HG03575 (cell line): Measurements from ENCODE around the gene RAPGEF5.

Source experiments
- ATAC-seq: cut with Tn5 transposase; IDR thresholded peaks from one replicate; pipeline ENCODE4 v1.9.1; 2021; ENCODE audit not compliant: unreplicated experiment, insufficient number of reproducible peaks, low FRiP score; ENCODE audit errors: extremely low read depth

Gene RAPGEF5

DNA sequence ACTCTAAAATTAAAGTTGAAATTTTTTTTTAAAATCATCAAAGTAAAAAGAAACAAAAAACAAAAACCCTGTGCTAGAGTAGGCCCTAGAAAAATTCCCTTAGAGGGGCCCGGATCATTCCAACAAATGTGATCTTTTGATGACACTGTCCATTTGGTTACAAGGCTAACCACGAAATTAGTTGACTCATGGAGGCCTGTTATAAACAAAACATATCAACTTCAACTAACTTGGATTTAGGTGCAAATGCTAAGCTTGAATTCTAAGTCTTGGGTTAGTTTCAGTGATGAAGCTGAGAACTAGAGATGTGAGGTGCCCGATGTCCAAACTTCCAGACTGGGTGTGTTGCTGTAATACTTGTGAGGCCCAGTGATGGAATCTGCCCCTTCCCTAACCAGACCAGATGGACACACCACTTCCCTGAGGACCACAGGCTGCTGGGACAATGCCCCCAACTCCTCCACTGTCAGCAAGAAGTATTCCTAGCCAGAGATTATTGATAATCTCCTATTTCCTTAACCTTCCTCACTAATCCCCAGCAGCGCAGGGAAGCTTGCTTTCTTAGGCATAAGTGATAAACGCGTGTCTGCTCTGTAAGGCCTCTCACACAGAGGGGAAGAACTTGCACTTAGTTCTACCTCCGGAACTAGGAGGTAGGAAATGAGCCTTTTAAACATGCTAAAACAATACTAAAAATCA, 108.7 kb downstream of the RAPGEF5 start:
- ATAC-seq: no peak

DNA sequence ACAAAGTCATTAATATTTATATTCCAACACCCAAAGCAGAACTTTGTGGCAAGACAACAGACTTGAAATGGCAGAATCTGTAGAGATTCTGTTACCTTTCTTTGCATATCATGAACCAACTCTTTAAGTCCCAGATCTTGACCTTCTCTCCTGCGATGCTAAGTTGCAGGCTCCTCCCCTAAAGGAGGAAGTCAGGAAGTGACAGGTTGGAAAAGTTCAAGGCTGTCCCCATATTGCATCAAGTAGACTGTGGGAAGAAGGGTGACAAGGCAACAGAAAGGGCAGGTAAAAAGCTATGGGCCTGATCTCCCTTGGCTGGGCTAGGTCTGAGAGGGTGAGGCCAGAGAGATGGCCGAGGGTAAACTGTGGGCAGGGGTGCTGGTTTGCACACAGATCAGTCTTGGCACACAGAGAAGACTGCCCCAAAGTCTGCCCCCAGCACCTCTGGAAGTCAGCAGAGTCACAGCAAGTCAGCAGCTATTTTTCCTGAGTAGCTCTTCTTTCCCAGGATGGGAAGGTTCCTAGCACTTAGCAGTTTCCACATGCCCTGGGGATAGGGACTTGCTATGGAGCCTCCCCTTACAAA, 115.1 kb downstream of the RAPGEF5 start:
- no peak for ATAC-seq

DNA sequence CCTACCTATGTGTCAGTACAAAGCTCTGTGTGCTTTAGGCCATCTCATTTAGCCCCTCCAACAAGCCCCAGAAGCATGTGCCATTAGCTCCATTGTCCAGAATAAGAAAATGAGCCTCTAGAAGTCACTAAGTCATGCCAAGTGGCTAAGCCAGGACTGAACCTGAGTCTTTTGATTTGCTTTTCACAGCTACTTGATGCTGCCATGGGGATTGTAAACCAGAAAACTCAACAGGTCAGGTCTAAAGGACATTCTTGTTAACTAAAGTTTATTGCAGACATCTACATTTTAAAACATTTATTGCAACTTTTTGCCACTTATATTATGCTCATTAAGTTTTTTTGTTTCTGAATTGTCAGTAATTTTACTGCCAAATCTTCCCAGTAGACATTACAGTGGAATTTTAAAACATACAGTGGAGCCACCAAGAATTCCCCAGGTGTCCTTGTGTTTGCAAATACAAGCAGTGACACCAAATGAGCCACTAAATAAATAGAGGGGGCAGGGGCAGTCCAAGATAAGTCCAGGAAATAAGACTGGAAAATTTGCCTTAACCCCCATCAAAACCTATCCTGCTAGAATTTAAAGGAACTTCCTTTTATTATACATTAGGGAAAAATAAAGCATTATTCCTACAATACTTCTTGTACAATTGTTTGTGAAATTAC, 115.9 kb downstream of the RAPGEF5 start:
- no peak for ATAC-seq

DNA sequence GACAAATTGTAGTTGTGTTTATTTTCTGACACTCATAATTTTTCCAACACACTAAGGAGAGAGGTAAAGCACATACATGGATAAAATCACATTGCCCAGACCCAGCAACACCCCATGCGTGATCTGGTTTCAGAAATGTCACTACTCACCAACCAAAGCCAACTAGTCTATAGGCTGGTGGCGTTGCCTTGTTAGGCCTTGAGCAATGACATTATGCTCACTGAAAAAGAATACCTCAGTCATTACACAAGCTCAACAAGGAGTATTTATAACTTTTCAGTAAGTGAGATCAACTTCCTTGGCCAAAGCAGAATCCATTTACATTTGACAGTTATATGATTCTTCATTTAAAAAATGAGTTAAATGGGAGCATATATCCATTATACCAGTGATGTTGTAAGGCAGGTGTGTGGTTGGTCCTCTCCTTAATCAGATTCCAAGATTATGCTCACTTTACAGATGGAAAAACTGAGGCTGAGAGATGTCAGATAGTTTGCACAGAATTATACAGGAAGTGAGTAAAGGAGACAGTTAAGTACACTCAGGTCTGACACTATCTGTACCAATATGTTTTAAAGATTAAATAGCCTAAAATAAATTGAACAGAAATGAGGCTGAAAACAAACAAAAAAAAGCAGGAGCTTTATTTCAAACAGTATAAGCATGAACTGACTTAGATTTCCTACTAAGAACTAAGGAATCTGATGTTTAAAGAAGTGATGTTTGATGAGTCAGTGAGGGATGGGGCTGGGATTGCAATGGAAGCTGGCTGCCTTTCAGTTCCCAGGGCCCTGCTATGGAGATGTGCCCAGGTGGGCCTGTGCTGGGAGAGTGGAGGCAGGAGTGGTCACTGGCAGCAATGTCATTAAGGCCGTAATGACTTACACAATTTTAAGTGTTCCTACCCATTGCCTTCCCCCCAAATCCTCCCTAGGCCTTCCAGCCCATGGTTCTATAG, 118.3 kb downstream of the RAPGEF5 start:
- ATAC-seq: no peak

DNA sequence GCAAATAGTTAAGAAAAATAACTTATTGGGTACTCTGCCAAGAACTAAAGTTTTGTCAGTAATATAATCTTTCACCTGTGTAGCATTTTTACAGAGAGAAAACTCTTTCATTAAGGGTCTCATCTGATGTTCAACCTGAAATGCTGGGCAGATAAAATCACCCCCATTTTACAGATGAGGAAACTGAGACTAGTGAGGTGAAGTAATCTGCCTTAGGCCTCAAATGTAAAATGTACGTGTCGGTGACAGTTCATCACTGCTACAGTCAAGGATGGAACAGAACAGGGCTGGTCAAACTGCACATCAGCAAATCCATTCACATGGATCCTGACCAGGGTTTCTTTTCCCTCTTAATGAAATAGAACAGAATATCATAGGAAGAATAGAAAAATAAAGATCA, 121.8 kb downstream of the RAPGEF5 start:
- ATAC-seq: no peak

DNA sequence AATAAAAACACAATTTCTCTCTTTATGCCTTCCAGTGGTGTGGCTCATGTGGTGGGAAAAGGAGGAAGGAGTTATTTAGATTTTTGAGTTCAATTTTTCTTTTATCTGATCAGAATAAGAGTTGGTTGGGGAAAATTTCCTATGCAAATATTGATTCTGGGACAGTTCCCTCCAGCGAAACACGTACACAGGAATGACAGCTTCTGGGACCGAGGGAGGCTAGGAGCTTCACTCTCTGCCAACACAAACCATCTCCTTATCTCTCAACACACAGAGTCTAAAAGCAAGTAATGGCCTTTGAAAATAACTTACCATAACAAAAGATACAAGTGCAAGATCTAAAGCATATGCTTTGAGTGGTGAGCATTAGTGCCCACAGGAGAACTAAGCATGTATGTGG, 122.7 kb downstream of the RAPGEF5 start:
- ATAC-seq: no peak

DNA sequence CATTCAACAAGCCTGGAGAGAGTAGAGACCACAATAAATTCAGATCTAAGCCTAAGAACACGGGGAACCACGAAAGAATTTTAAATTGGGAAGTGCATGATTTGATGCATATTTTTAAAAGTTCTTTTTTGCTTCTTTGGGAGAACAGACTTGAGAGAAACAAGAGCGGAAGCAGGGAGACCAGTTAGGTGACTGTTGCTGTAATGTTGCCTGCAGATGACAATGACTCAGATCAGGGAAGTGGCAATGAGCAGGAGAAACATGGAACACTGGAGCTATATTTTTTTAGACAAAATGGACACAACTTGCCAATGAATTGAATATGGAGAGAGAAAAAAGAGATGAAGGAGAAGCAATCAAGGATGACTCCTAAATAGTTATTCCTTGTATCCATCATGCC, 125.1 kb downstream of the RAPGEF5 start:
- no peak for ATAC-seq

DNA sequence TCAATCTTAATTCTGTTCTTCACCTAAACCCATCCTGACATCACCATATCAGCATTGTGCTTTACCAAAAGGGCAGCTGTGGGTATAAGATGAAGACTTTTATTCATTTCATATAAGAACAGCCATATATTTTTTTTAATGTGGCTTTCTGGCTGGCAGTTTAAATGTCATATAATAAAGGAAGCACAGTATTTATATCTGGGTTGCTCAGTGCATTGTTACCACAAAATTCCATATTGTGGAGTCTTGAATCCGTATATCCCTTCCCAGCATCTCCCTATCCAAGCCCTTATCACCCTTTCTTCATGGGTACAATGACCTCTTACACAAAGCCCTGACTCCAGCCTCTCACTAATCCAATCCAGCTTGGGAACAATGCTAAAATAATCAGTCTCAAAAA, 125.8 kb downstream of the RAPGEF5 start:
- no peak for ATAC-seq

DNA sequence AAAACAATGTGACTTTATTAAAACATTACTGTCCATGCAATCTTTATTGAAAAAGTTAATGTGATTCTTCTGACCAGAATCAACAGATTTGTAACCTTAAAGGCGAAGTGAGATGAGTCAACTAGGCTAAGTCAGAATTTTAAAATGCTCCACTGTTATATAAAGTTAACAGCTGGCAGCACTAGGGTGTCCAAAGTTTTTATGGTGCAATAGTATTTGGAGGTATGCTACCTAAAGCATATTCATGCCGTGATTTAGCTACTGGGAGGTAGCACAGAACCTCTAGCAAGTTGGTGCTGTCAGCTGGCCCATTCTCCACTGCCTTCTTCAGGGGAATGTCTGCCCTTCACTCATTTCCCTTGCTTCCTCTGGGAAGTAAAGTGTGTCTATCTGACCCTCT, 126.7 kb downstream of the RAPGEF5 start:
- ATAC-seq: no peak

DNA sequence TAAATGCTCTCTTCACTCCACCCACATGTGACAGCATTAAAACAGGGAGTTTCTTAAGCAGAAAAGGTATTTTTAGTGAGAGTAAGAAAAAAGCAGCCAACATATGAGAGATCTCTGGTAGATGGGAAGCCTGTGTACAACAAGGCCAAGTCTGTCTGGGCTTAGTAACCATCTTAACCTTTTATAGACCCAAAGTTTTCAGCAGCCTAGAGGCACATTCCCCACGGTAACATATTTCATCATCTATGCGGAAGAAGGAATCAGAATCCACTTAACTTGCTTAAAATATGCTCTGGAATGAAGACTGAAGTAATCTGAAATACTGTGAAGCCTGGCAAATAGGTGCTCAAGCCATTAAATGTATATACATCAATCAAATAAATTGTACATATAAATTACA, 127.8 kb downstream of the RAPGEF5 start:
- no peak for ATAC-seq

DNA sequence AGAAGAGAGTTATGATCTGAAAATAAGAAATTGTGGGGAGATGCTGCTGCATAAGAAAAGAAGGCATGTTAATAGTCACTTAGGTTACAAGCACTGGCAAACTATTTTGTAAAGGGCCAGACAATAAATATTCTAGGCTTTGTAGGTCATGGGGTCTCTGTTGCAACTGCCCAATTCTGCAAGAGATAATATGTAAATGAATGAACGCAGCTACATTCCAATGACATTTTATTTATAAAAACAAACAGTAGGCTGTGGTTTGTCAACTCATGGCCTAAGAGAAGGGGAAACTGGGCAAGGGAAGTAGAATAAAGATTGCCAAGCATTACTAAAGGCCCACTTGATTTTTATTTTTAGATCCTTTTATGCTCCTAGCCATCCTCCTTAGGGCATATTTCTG, 133.1 kb downstream of the RAPGEF5 start:
- ATAC-seq: no peak

DNA sequence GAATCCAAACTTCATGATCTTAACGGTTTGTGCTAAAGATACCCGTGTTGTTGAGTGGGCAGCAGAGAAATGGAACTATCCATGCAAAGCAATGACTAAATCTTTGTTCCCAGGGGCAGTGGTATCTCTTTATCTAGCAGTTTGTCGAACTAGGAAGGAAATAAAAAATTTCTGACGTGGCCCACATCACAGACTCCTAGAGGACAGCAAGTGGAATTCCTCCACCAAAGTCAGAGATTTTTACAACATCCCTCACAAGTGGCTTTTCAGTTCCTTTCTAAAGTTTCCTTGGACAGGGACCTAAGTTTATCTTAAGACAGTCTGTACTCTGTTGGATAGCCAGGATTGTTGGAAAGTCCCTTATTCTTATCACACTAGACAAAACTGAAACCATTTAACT, 136.0 kb downstream of the RAPGEF5 start:
- ATAC-seq: no peak

DNA sequence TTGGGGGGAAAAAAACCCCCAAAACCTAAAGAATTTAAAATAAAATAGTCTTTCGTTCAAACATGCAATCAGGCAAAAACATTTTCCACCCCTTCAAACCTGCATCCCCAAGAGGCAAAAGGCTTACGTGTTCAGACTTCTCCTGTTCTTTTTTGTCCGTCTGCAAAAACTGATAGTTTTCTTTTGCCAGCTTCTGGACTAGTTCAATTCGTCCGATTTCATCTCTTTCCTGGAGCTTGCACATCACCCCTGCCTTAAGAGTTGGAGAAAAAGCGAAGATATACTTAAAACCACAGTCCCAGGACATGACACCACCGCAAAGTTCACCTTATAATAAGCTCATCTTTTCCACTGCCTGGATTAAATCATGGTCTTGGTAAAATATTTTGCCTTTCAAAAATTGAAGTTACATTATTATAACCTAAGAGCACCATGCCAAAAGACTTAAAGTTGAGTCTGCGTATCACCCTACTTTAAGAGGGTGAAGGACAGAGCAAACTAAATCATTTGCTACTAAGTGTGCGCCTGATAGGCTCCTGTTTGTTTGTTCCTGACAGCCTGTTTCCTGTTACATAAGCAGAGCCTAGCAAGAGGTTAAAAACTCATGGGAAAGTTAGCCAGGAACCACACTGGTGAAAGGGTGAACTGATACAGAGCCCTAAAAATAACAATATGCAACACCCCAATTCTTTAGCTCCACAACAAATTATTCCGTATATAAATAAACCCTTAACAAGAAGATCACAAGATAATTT, 137.0 kb downstream of the RAPGEF5 start:
- no peak for ATAC-seq

DNA sequence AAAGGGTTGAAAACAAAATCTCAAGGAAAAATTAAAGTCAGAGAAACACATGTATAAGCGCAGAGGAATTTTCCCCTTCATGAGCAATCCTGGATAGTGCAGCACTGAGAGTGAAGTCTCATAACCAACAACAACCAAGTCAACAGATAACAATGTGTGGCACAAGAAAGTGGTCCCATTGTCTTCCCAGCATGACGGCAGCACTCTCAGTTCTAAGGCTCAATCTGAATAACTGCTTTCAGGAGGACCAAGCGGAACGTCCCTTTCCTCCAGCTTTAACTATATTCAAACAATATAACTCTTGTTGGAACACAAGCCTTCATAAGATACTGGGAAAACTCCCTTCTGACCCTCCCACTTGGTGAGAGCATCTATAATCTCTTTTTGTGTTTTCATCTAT, 137.9 kb downstream of the RAPGEF5 start:
- no peak for ATAC-seq

DNA sequence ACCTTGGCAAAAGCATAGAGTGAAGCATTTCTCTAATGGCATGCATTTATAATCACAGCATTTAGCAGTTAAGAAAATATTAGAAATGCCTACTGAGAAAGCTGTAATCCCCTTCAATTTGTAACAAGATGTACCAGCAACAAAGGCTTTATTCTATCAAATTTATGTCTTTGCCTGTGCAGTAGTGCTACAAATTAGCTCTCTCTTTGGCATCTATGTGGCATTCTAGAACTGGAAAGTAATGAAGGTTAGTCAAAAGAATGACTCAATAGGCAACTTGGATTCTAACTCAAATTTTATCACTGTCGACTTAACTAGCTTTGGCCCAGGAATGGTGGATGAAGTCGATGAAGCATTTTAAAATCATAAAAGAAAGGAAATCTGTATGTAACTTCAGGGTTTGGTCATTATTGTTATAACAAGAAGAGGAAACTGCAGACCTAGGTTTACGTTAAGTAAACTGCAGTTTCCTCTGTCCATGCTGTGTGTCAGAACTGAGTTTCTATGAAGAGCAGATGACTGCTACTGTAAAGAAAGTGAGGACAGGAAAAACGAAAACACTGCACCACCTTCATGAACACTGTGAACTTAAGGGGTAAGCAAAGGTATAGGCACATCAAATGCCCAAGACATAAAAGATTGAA, 140.0 kb downstream of the RAPGEF5 start:
- ATAC-seq: no peak

DNA sequence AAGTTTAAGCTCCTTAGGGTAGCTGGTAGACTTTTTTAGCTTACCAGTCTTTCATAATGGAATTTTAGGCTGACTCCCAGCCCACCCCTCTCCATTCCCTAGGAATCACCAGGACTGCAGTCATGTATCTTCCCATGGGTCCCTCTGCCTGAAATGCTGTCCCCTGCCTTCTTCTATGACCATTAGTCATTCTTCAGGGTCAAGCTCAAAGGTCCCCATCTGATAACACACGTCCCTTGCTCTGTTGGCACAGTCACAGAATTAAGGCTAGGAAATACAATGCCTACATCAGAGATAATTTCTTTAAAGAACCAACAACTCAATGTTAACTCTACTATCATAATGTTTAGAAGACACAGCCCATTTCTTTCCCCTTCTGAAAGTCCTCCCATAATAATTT, 140.6 kb downstream of the RAPGEF5 start:
- no peak for ATAC-seq

DNA sequence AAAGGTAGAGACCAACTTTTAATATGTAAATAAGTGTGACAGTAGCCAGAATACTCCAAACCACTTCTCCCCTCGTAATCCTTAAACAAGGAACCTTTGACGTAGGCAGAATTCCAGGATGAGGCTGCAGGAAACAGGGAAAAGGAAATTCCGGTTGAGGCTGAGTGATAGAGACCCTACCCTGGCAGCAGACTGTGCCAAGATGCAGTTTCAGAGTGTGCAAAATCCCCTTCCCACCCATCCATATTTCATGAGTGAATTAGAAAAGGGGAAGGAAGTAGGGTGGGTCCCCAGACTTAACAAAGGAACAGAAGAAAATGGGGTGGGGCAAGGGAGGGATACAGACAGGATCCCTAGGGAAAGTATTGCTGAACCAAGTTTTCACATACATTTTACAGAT, 143.0 kb downstream of the RAPGEF5 start:
- ATAC-seq: no peak

DNA sequence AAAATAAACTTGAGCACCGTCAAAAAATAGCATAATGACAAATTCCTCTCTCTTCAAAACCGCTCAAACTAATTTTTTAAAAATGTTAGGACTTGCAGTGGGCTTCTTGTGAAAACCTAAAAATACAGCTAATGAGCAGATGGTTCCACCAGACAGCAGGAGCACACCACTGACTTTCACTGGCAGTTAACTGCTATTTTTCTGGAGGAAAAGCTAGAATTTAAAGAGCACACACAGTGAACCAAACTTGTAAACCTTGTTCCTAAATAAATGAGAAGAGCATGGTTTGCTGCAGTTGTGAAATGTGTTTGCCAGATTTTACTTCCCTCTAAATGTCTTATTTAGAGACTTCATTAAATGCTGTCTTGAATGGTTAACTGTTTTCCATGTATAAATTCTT, 143.9 kb downstream of the RAPGEF5 start:
- ATAC-seq: no peak
